ENCODE measurements around the gene LPAR3.

LPAR3 gene

GRCh38 chr1:84827555-84827954 lies 65.5 kb downstream of the LPAR3 start:
- DNase-seq (ENCODE audit: low read depth in 2 of 2): no peak

DNA sequence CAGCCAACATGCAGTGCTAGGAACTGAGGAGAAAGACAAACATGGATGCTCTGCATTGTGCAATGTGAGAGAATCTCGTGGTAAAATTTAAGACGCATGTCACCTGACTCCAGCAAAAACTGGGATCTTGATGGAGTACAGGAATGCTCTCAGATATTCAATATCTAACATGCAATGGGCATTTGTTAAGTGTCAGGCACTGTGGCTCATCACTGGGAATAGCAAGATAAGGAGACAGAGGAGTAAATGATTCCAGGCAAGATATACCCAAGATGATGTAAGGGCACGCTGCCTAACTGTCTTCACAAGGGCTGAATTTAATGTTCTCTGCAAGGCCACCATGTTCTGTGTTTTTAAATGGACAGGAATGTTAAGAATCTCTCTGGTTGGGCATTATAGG lies 67.8 kb downstream of the LPAR3 start:
- no peak for DNase-seq (ENCODE audit: low read depth in 2 of 2)

DNA sequence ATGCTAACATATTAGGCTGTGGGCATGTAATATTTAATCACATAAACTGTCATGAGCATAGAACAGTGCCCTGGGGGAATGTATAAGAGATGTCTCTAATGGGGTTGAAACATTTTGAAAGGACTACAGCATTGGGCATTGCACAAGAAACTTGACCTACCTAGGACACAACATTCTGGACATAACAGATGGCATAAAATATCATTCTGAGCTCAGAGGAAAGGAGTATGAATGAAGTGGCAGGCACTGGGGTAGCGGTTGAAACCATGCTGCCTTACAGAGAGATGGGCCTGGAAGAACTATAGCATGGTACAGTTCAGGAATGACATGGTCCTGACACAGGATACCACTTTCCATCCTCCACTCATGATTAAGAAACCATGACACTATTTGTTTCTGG lies 69.0 kb downstream of the LPAR3 start:
- DNase-seq (ENCODE audit: low read depth in 2 of 2): no peak

GRCh38 chr1:84823511-84823910 lies 69.5 kb downstream of the LPAR3 start:
- no peak for DNase-seq (ENCODE audit: low read depth in 2 of 2)

- DNase-seq (ENCODE audit: low read depth in 2 of 2): no peak
These were observed 82.7 kb downstream of the LPAR3 start for GRCh38 chr1:84810343-84810742.

GRCh38 chr1:84809023-84809422 lies 84.0 kb downstream of the LPAR3 start:
- no peak for DNase-seq (ENCODE audit: low read depth in 2 of 2)

- no peak for DNase-seq (ENCODE audit: low read depth in 2 of 2)
These were observed 89.4 kb downstream of the LPAR3 start for GRCh38 chr1:84803604-84804003.

DNA sequence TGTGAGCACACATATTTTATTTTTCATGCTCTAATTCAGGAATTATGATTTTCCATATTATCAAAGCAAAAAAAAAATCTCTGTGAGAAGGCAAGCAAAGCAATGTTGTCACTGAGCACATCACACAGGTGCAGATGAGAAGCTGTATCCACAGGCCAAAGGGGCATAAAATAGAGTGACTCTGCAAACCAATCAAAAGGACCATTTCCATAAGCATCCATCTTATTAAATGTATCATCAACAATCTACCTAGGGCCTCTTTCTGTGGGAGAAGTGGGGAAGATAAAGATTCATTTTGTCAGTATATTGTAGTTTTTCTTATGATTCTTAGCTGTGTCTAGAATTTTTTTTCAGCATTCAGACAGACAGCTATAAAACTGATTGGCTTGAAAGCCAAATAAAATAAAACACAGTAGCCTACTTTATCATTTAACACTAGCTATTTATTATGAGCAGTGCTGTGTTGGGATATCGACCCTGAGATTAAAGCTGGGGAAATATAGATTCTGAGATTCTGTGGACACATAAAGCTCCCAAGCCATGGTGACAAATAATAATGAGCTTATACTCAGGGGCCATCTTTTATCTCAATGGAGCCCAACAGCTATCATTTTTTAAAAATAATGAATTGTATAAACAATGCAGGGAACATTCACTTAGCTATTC lies 90.3 kb downstream of the LPAR3 start:
- DNase-seq (ENCODE audit: low read depth in 2 of 2): no peak

GRCh38 chr1:84800090-84801073 lies 92.6 kb downstream of the LPAR3 start:
- DNase-seq (ENCODE audit: low read depth in 2 of 2): no peak

- DNase-seq (ENCODE audit: low read depth in 2 of 2): no peak
These were observed 95.4 kb downstream of the LPAR3 start for GRCh38 chr1:84797603-84798002.

DNA sequence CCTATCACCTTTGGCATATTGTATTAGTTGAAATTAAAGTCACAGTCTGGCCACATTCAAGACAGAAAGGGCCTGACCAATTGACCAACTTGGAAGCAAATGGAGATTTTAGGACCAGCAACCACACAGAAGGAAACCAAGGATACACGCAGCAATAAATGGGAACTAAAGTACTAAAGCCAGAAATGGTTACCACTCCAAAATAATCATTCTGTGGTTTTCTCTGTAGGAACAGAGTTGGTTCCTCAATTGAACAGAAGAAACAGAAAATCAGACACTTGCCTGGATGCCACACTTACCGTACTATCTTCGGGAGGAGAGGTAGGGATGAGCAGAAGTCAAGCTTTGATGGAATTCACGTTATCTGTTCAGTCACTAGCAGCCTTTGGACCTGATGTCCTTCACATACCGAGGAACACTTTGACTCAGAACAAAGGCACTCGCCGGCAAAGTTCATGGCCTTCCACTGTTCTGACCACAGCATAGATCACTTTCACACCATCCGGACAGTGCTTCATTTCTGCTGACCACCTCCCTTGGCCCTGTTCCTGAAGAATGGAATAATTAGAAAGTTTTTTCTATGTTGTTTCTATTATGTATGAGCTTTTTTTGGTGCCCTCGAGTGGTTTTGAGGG lies 96.9 kb downstream of the LPAR3 start:
- no peak for DNase-seq (ENCODE audit: low read depth in 2 of 2)

DNA sequence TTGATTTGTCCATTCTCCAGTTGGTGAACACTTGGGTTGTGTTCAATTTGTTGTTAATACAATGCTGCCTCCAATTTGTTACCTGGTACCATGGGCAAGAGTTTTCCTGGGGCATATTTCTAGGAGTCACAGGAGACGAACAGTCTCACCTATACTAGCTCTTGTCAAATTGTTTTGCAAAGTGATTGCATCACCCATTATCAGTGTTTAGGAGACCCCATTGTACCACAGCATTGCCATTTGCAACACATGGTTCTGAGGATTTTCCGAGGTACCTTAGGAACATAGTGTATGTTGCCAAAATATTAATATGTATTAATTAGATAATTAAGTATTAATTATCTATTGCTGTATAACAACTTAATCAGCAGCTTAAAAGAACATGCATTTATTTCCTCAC lies 97.8 kb downstream of the LPAR3 start:
- DNase-seq (ENCODE audit: low read depth in 2 of 2): no peak

DNA sequence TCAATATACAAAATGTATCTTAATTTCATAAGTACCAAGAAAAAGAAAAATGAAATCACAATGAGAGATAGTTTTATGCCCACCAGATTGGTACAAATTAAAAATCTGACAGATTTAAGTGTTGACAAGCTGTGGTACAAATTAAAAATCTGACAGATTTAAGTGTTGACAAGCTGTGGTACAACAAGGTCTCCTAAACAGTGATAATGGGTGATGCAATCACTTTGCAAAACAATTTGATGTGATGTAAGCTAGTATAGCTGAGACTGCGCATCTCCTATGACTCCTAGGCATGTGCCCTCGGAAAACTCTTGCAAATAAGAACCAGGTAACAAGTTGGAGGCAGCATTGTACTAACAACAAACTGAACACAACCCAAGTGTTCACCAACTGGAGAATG lies 100.6 kb downstream of the LPAR3 start:
- DNase-seq (ENCODE audit: low read depth in 2 of 2): no peak

- no peak for DNase-seq (ENCODE audit: low read depth in 2 of 2)
These were observed 104.0 kb downstream of the LPAR3 start for GRCh38 chr1:84789014-84789413.

GRCh38 chr1:84785271-84786036 lies 107.6 kb downstream of the LPAR3 start:
- no peak for DNase-seq (ENCODE audit: low read depth in 2 of 2)

- DNase-seq (ENCODE audit: low read depth in 2 of 2): no peak
These were observed 110.1 kb downstream of the LPAR3 start for GRCh38 chr1:84782881-84783280.

- DNase-seq (ENCODE audit: low read depth in 2 of 2): peak; percentile 77 to 81
These were observed 110.8 kb downstream of the LPAR3 start for GRCh38 chr1:84781946-84782771.

- DNase-seq (ENCODE audit: low read depth in 2 of 2): no peak
These were observed 112.8 kb downstream of the LPAR3 start for GRCh38 chr1:84780000-84780716.

GRCh38 chr1:84776639-84777038 lies 116.4 kb downstream of the LPAR3 start:
- DNase-seq (ENCODE audit: low read depth in 2 of 2): no peak

GRCh38 chr1:84775535-84775920 lies 117.5 kb downstream of the LPAR3 start:
- no peak for DNase-seq (ENCODE audit: low read depth in 2 of 2)

Measured in stimulated activated CD4-positive, alpha-beta T cell treated with anti-CD3 and anti-CD28 coated beads, Interleukin-1b, Interleukin-23, amount 100 ng/mL, for 4 hours (primary cell).